Measurements from ENCODE around the gene CUL4B.
"Not testable (repeated sequence)": the region's sequence is repeated elsewhere in the genome, so short reads cannot be mapped to it uniquely, and the experiment has no call there.

CUL4B gene

GRCh38 chrX:120476714-120477113, 84.0 kb downstream of the CUL4B start:
- Histone ChIP-seq H2AFZ (ENCODE audit: low read depth, low read length, severe bottlenecking) (no peak overlapping the region), H4K20me1 (ENCODE audit: low read depth, low read length) (no peaks in the 10 kb centered on the region), H3K79me2 (ENCODE audit: insufficient read depth, low read length) (no peaks in the 10 kb centered on the region), H3K9ac (ENCODE audit: low read length) (no peak overlapping the region), H3K27me3 (ENCODE audit: low read length) (no peaks in the 10 kb centered on the region), H3F3A (ENCODE audit: insufficient read depth) (no peaks in the 10 kb centered on the region), H3K4me2 (ENCODE audit: low read depth, low read length, poor library complexity, severe bottlenecking) (no peak overlapping the region), H3K4me3 (ENCODE audit: insufficient read depth, low read length, poor library complexity, severe bottlenecking) (no peak overlapping the region), H3K36me3 (ENCODE audit: low read length) (no peaks in the 10 kb centered on the region), H3K9me3 (ENCODE audit: insufficient read depth, low read length) (no peaks in the 10 kb centered on the region), H3K27ac (ENCODE audit: low read depth, low read length) (no peak overlapping the region), H3K9me2 (replicated peaks; ENCODE audit: insufficient read depth, low read length) (no peaks in the 10 kb centered on the region)
- TF ChIP-seq EZH2phosphoT487 (conservative IDR thresholded peaks at IDR 0.05; ENCODE audit: low read length): no peak
- TF ChIP-seq CTCF (IDR thresholded peaks at IDR 0.05; ENCODE audit: insufficient read depth, low read length, poor library complexity, severe bottlenecking): no peak

GRCh38 chrX:120475447-120475846, 85.3 kb downstream of the CUL4B start:
- H3K4me2 ChIP-seq (ENCODE audit: low read depth, low read length, poor library complexity, severe bottlenecking); H3K36me3 ChIP-seq (ENCODE audit: low read length); H3K27ac ChIP-seq (ENCODE audit: low read depth, low read length); H3K9me2 ChIP-seq (replicated peaks; ENCODE audit: insufficient read depth, low read length); H3K4me3 ChIP-seq (ENCODE audit: insufficient read depth, low read length, poor library complexity, severe bottlenecking); H3K27me3 ChIP-seq (ENCODE audit: low read length); H3F3A ChIP-seq (ENCODE audit: insufficient read depth); H3K9ac ChIP-seq (ENCODE audit: low read length); H2AFZ ChIP-seq (ENCODE audit: low read depth, low read length, severe bottlenecking); H3K79me2 ChIP-seq (ENCODE audit: insufficient read depth, low read length); H4K20me1 ChIP-seq (ENCODE audit: low read depth, low read length); H3K9me3 ChIP-seq (ENCODE audit: insufficient read depth, low read length): not testable (repeated sequence)
